Measurements from ENCODE around the gene PPP3CA.

PPP3CA gene

GRCh38 chr4:101299021-101299420 lies 48.3 kb downstream of the PPP3CA start:
- TF ChIP-seq EZH2 (optimal IDR thresholded peaks at IDR 0.05; ENCODE audit: low read depth, low read length), result no peak
- no peak for TF ChIP-seq EZH2phosphoT487 (IDR thresholded peaks at IDR 0.05; ENCODE audit: low read length)
- no peak for TF ChIP-seq CTCF (IDR thresholded peaks at IDR 0.05; ENCODE audit: low read length)
- Histone ChIP-seq H3K9ac (ENCODE audit: low read length) (no peak overlapping the region), H3K79me2 (ENCODE audit: low read length) (peaks cover 30% of the 10 kb centered on the region), H2AFZ (ENCODE audit: low read length) (no peak overlapping the region), H4K20me1 (ENCODE audit: insufficient read depth, low read length) (no peaks in the 10 kb centered on the region), H3F3A (ENCODE audit: insufficient read depth, low read length) (no peaks in the 10 kb centered on the region), H3K9me2 (replicated peaks; ENCODE audit: insufficient read depth, low read length) (no peaks in the 10 kb centered on the region), H3K36me3 (replicated peaks; ENCODE audit: insufficient read depth, low read length) (no peaks in the 10 kb centered on the region), H3K4me1 (ENCODE audit: low read length) (no peaks in the 10 kb centered on the region), H3K27me3 (replicated peaks; ENCODE audit: insufficient read depth, low read length) (no peaks in the 10 kb centered on the region), H3K4me3 (ENCODE audit: low read length) (no peak overlapping the region), H3K27ac (ENCODE audit: low read length) (no peak overlapping the region), H3K4me2 (ENCODE audit: low read depth, low read length) (no peak overlapping the region), H3K9me3 (replicated peaks; ENCODE audit: insufficient read depth, low read length) (no peaks in the 10 kb centered on the region)
- no peak for DNase-seq

- Histone ChIP-seq H3K27me3 (replicated peaks; ENCODE audit: insufficient read depth, low read length) (no peaks in the 10 kb centered on the region), H3K79me2 (ENCODE audit: low read length) (peaks cover 35% of the 10 kb centered on the region), H3K4me2 (ENCODE audit: low read depth, low read length) (no peak overlapping the region), H3K9me3 (replicated peaks; ENCODE audit: insufficient read depth, low read length) (no peaks in the 10 kb centered on the region), H3K4me1 (ENCODE audit: low read length) (no peaks in the 10 kb centered on the region), H3K36me3 (replicated peaks; ENCODE audit: insufficient read depth, low read length) (no peaks in the 10 kb centered on the region), H3F3A (ENCODE audit: insufficient read depth, low read length) (no peaks in the 10 kb centered on the region), H2AFZ (ENCODE audit: low read length) (no peak overlapping the region), H3K9ac (ENCODE audit: low read length) (no peak overlapping the region), H3K9me2 (replicated peaks; ENCODE audit: insufficient read depth, low read length) (no peaks in the 10 kb centered on the region), H3K4me3 (ENCODE audit: low read length) (no peak overlapping the region), H4K20me1 (ENCODE audit: insufficient read depth, low read length) (no peaks in the 10 kb centered on the region; the same call in 1 of the 2 replicates), H3K27ac (ENCODE audit: low read length) (no peak overlapping the region)
- DNase-seq, result no peak
- TF ChIP-seq EZH2 (optimal IDR thresholded peaks at IDR 0.05; ENCODE audit: low read depth, low read length), result no peak
- TF ChIP-seq CTCF (IDR thresholded peaks at IDR 0.05; ENCODE audit: low read length), result no peak
- no peak for TF ChIP-seq EZH2phosphoT487 (IDR thresholded peaks at IDR 0.05; ENCODE audit: low read length)
Measured at GRCh38 chr4:101295691-101296090, 51.6 kb downstream of the PPP3CA start.

GRCh38 chr4:101294597-101294996 lies 52.7 kb downstream of the PPP3CA start:
- TF ChIP-seq CTCF (IDR thresholded peaks at IDR 0.05; ENCODE audit: low read length) (no peak), EZH2phosphoT487 (IDR thresholded peaks at IDR 0.05; ENCODE audit: low read length) (no peak), EZH2 (optimal IDR thresholded peaks at IDR 0.05; ENCODE audit: low read depth, low read length) (no peak)
- no peaks in the 10 kb centered on the region for H3K36me3 ChIP-seq (replicated peaks; ENCODE audit: insufficient read depth, low read length)
- no peak overlapping the region for H2AFZ ChIP-seq (ENCODE audit: low read length)
- H3K9me3 ChIP-seq (replicated peaks; ENCODE audit: insufficient read depth, low read length), result no peaks in the 10 kb centered on the region
- DNase-seq, result no peak
- no peaks in the 10 kb centered on the region for H3K9me2 ChIP-seq (replicated peaks; ENCODE audit: insufficient read depth, low read length)
- no peak overlapping the region for H3K4me3 ChIP-seq (ENCODE audit: low read length)
- H3K27me3 ChIP-seq (replicated peaks; ENCODE audit: insufficient read depth, low read length), result no peaks in the 10 kb centered on the region
- H3F3A ChIP-seq (ENCODE audit: insufficient read depth, low read length), result no peaks in the 10 kb centered on the region
- no peak overlapping the region for H3K9ac ChIP-seq (ENCODE audit: low read length)
- no peak overlapping the region for H3K27ac ChIP-seq (ENCODE audit: low read length)
- no peak overlapping the region for H3K4me2 ChIP-seq (ENCODE audit: low read depth, low read length)
- H3K79me2 ChIP-seq (ENCODE audit: low read length), result peaks cover 38% of the 10 kb centered on the region
- H4K20me1 ChIP-seq (ENCODE audit: insufficient read depth, low read length), result no peaks in the 10 kb centered on the region; the same call in 1 of the 2 replicates
- H3K4me1 ChIP-seq (ENCODE audit: low read length), result no peaks in the 10 kb centered on the region

Data from MM.1S (cell line).